Ovary (tissue), 3 donors: ENCODE results near the gene CMTM4.

Experiments
- CTCF ChIP-seq, 3 donors: fragments of 450-650 bp in 2 of 3; fragments of 200-600 bp in 1 of 3; IDR thresholded peaks; one replicate each; pipeline versions ENCODE4 v1.5.1 to v1.8.0; 2016 to 2022; ENCODE audit warnings: antibody characterized with exemption in 3 of 3, mild to moderate bottlenecking in 1 of 3
- POLR2A ChIP-seq: fragments of 450-650 bp; IDR thresholded peaks from one replicate; pipeline ENCODE4 v1.6.1; 2017; ENCODE audit warnings: antibody characterized with exemption, mild to moderate bottlenecking, moderate library complexity
- donor health status: DM: no; HTN: no; CAD: no.

- TF ChIP-seq CTCF (IDR thresholded peaks at IDR 0.05) (no peak), POLR2A (no peak)
Observed at GRCh38 chr16:66592814-66593213, 103.7 kb downstream of the CMTM4 start.
